Panc1 (cell line): ENCODE data around the gene AKAP12. TPM values are rescaled to one million over a fixed set of nuclear protein-coding genes. Genes with fewer than 3 reads are reported as not detected.

Source experiments
- ATAC-seq: fragments of 200-7000 bp; cut with Tn5 transposase; 2 replicates; pipeline ENCODE4 v1.9.1; 2020; ENCODE audit warnings: mild to moderate bottlenecking, moderate library complexity
- BruUV-seq: library from RNA; stranded (reverse); fragments of 400-500 nt; replicated peaks from 2 replicates; lab custom pipeline; 2021; lab: Mats Ljungman, UMichigan
- CTCF ChIA-PET: fragments of 300-600 bp; sonication (Branson Sonifier 250); formaldehyde crosslinking; loops from one replicate; lab custom pipeline; 2022; ENCODE audit warnings: antibody characterized with exemption; lab: Charles Lee
- POLR2A ChIA-PET: fragments of 300-600 bp; sonication (Branson Sonifier 250); formaldehyde crosslinking; loops from one replicate; lab custom pipeline; 2022; ENCODE audit warnings: antibody characterized with exemption; lab: Charles Lee
- DNase-seq: peaks from one replicate; pipeline ENCODE4 v3.0.0-alpha.2; 2010; ENCODE audit warnings: low read depth, low spot score
- H3K27ac ChIP-seq: 2 replicates; pipeline ENCODE4 v1.5.1; 2011; ENCODE audit warnings: mild to moderate bottlenecking, low read length, inconsistent platforms
- H3K27me3 ChIP-seq: fragments of 200-500 bp; sonication (Bioruptor generic); 2 replicates; pipeline ENCODE4 v1.6.0; 2014; ENCODE audit warnings: low read length, inconsistent platforms; ENCODE audit not compliant: control insufficient read depth, insufficient read depth
- H3K36me3 ChIP-seq: fragments of 200-500 bp; sonication (Bioruptor generic); 2 replicates; pipeline ENCODE4 v1.5.1; 2014; ENCODE audit warnings: inconsistent platforms, mild to moderate bottlenecking, low read length, moderate library complexity; ENCODE audit not compliant: control insufficient read depth, insufficient read depth
- H3K4me1 ChIP-seq: 2 replicates; pipeline ENCODE4 v1.5.1; 2011; ENCODE audit warnings: inconsistent platforms, mild to moderate bottlenecking, low read length, moderate library complexity; ENCODE audit not compliant: control insufficient read depth, insufficient read depth
- H3K4me3 ChIP-seq, 2 experiments: 2 replicates each; pipeline ENCODE4 v1.5.1; 2011 to 2012; ENCODE audit warnings: low read depth in 2 of 2, low read length in 2 of 2, mild to moderate bottlenecking in 2 of 2, inconsistent platforms in 1 of 2, moderate library complexity in 1 of 2
- H3K9me3 ChIP-seq: fragments of 200-500 bp; sonication (Bioruptor generic); 2 replicates; pipeline ENCODE4 v1.5.1; 2014; ENCODE audit warnings: low read depth, mild to moderate bottlenecking, inconsistent platforms, low read length, moderate library complexity; ENCODE audit not compliant: control insufficient read depth, insufficient read depth
- POLR2AphosphoS5 ChIP-seq: IDR thresholded peaks from 2 replicates; pipeline ENCODE4 v1.6.1; 2012; ENCODE audit warnings: mild to moderate bottlenecking, low read depth, low read length, moderate library complexity
- SIN3A ChIP-seq: IDR thresholded peaks from 2 replicates; pipeline ENCODE4 v1.6.1; 2012; ENCODE audit warnings: low read depth, mild to moderate bottlenecking, low read length, moderate library complexity, borderline replicate concordance; ENCODE audit not compliant: insufficient read depth
- TCF7L2 ChIP-seq: IDR thresholded peaks from 2 replicates; pipeline ENCODE4 v1.6.1; 2011; ENCODE audit warnings: mild to moderate bottlenecking, low read depth, low read length, inconsistent platforms
- in situ Hi-C: cut with HindIII; loops from 2 replicates; pipeline ENCODE4 v1.10.0; 2016; ENCODE audit warnings: low sequenced_read_pairs, low pct_unique_long_range_greater_than_20kb
- intact Hi-C: fragments of 100-400 bp; cut with micrococcal nuclease; formaldehyde crosslinking; loops from one replicate; pipeline ENCODE4 v1.10.0; 2022; ENCODE audit not compliant: unreplicated experiment
- total RNA-seq: library from RNA; stranded (reverse); gene quantifications from one replicate; pipeline ENCODE4 v1.2.1, GENCODE V29; 2021; ENCODE audit not compliant: unreplicated experiment
- TF ChIP-seq, protein P1 (sequence below), 2 experiments: IDR thresholded peaks; 2 replicates each; pipeline ENCODE4 v1.6.1; 2011 to 2012; ENCODE audit warnings: low read depth in 2 of 2, control low read depth in 1 of 2, low read length in 1 of 2, mild to moderate bottlenecking in 1 of 2, moderate library complexity in 1 of 2; ENCODE audit not compliant: insufficient read depth in 1 of 2
- TF ChIP-seq, protein P2 (sequence below): fragments of 450-650 bp; IDR thresholded peaks from 2 replicates; pipeline ENCODE4 v1.5.1; 2017; ENCODE audit warnings: mild to moderate bottlenecking

The AKAP12 gene
- total RNA-seq, 1 experiment from 2014 or later: 267 TPM

GRCh38 chr6:151263967-151264366 lies 24.2 kb downstream of the AKAP12 start:
- Histone ChIP-seq H3K27ac (no peak overlapping the region), H3K9me3 (no peaks in the 10 kb centered on the region), H3K36me3 (no peaks in the 10 kb centered on the region), H3K4me3 (no peak overlapping the region), H3K27me3 (no peaks in the 10 kb centered on the region), H3K4me1 (no peaks in the 10 kb centered on the region)
- ATAC-seq (no peak), DNase-seq (no peak)
- BruUV-seq: no TSS peak
- POLR2A ChIA-PET: no interaction called here
- TF ChIP-seq, protein P1, sequence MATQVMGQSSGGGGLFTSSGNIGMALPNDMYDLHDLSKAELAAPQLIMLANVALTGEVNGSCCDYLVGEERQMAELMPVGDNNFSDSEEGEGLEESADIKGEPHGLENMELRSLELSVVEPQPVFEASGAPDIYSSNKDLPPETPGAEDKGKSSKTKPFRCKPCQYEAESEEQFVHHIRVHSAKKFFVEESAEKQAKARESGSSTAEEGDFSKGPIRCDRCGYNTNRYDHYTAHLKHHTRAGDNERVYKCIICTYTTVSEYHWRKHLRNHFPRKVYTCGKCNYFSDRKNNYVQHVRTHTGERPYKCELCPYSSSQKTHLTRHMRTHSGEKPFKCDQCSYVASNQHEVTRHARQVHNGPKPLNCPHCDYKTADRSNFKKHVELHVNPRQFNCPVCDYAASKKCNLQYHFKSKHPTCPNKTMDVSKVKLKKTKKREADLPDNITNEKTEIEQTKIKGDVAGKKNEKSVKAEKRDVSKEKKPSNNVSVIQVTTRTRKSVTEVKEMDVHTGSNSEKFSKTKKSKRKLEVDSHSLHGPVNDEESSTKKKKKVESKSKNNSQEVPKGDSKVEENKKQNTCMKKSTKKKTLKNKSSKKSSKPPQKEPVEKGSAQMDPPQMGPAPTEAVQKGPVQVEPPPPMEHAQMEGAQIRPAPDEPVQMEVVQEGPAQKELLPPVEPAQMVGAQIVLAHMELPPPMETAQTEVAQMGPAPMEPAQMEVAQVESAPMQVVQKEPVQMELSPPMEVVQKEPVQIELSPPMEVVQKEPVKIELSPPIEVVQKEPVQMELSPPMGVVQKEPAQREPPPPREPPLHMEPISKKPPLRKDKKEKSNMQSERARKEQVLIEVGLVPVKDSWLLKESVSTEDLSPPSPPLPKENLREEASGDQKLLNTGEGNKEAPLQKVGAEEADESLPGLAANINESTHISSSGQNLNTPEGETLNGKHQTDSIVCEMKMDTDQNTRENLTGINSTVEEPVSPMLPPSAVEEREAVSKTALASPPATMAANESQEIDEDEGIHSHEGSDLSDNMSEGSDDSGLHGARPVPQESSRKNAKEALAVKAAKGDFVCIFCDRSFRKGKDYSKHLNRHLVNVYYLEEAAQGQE (IDR thresholded peaks at IDR 0.05; ENCODE audit: insufficient read depth in 1 of 2, low read depth in 2 of 2, low read length in 1 of 2): no peak
- TF ChIP-seq TCF7L2 (no peak), POLR2AphosphoS5 (no peak), SIN3A (no peak)
- TF ChIP-seq, protein P2, sequence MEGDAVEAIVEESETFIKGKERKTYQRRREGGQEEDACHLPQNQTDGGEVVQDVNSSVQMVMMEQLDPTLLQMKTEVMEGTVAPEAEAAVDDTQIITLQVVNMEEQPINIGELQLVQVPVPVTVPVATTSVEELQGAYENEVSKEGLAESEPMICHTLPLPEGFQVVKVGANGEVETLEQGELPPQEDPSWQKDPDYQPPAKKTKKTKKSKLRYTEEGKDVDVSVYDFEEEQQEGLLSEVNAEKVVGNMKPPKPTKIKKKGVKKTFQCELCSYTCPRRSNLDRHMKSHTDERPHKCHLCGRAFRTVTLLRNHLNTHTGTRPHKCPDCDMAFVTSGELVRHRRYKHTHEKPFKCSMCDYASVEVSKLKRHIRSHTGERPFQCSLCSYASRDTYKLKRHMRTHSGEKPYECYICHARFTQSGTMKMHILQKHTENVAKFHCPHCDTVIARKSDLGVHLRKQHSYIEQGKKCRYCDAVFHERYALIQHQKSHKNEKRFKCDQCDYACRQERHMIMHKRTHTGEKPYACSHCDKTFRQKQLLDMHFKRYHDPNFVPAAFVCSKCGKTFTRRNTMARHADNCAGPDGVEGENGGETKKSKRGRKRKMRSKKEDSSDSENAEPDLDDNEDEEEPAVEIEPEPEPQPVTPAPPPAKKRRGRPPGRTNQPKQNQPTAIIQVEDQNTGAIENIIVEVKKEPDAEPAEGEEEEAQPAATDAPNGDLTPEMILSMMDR: no peak
- CTCF ChIA-PET: no interaction called here
- intact Hi-C loops: no loop called here
- in situ Hi-C loops: no loop called here

GRCh38 chr6:151265282-151265681 lies 25.5 kb downstream of the AKAP12 start:
- ATAC-seq (no peak), DNase-seq (no peak)
- ChIA-PET CTCF (no interaction called here), POLR2A (no interaction called here)
- H3K9me3 ChIP-seq: no peaks in the 10 kb centered on the region
- intact Hi-C loops (no loop called here), in situ Hi-C loops (no loop called here)
- H3K4me1 ChIP-seq: no peaks in the 10 kb centered on the region
- H3K36me3 ChIP-seq: no peaks in the 10 kb centered on the region
- no TSS peak for BruUV-seq
- no peak overlapping the region for H3K4me3 ChIP-seq
- H3K27me3 ChIP-seq: no peaks in the 10 kb centered on the region
- no peak overlapping the region for H3K27ac ChIP-seq
- TF ChIP-seq SIN3A (no peak), POLR2AphosphoS5 (no peak), TCF7L2 (no peak)
- TF ChIP-seq, protein P2: no peak
- TF ChIP-seq, protein P1 (IDR thresholded peaks at IDR 0.05; ENCODE audit: insufficient read depth in 1 of 2, low read depth in 2 of 2, low read length in 1 of 2): no peak
